ENCODE measurements around the gene IKZF4. TPM values are rescaled to one million over a fixed set of nuclear protein-coding genes. Genes with fewer than 3 reads are reported as not detected.

Gene IKZF4
- total RNA-seq, 1 experiment from 2014 or later, result 13.6 TPM

DNA sequence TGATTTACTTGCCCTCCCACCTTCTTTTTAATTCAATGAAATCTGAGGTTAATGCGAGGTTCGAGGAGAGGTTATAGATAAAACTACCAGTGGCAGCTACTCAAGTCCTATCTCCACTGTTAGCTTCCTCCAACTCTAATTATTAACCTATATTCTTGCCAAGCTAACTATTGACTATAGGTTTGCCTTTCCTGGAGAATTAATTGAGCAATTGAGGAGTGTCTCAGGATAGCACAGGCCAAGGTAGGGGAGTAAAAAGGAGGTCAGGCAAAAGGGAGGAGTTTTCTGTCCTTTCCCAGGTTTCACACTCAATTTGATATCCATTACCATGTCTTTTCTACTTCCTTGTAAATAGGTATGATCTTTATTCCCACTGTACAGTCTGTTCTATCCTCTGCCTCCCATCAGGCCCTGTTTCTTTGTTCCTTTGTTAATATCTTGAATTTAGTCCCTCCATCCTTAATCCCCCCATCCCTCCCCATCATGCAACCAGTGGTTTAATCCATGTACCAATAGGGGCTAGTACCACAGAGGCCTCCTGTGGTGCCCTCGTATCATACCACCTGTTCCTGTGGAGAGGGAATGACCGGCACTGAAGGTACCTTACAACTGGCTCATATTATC is 27.5 kb upstream of the IKZF4 start (continued):
- TF ChIP-seq, protein P1, sequence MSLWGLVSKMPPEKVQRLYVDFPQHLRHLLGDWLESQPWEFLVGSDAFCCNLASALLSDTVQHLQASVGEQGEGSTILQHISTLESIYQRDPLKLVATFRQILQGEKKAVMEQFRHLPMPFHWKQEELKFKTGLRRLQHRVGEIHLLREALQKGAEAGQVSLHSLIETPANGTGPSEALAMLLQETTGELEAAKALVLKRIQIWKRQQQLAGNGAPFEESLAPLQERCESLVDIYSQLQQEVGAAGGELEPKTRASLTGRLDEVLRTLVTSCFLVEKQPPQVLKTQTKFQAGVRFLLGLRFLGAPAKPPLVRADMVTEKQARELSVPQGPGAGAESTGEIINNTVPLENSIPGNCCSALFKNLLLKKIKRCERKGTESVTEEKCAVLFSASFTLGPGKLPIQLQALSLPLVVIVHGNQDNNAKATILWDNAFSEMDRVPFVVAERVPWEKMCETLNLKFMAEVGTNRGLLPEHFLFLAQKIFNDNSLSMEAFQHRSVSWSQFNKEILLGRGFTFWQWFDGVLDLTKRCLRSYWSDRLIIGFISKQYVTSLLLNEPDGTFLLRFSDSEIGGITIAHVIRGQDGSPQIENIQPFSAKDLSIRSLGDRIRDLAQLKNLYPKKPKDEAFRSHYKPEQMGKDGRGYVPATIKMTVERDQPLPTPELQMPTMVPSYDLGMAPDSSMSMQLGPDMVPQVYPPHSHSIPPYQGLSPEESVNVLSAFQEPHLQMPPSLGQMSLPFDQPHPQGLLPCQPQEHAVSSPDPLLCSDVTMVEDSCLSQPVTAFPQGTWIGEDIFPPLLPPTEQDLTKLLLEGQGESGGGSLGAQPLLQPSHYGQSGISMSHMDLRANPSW (CRISPR knock-in tag; conservative IDR thresholded peaks at IDR 0.05; ENCODE audit: low read depth), result no peak
- TF ChIP-seq, protein P2, sequence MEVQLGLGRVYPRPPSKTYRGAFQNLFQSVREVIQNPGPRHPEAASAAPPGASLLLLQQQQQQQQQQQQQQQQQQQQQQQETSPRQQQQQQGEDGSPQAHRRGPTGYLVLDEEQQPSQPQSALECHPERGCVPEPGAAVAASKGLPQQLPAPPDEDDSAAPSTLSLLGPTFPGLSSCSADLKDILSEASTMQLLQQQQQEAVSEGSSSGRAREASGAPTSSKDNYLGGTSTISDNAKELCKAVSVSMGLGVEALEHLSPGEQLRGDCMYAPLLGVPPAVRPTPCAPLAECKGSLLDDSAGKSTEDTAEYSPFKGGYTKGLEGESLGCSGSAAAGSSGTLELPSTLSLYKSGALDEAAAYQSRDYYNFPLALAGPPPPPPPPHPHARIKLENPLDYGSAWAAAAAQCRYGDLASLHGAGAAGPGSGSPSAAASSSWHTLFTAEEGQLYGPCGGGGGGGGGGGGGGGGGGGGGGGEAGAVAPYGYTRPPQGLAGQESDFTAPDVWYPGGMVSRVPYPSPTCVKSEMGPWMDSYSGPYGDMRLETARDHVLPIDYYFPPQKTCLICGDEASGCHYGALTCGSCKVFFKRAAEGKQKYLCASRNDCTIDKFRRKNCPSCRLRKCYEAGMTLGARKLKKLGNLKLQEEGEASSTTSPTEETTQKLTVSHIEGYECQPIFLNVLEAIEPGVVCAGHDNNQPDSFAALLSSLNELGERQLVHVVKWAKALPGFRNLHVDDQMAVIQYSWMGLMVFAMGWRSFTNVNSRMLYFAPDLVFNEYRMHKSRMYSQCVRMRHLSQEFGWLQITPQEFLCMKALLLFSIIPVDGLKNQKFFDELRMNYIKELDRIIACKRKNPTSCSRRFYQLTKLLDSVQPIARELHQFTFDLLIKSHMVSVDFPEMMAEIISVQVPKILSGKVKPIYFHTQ (CRISPR knock-in tag; IDR thresholded peaks at IDR 0.05), result no peak

DNA sequence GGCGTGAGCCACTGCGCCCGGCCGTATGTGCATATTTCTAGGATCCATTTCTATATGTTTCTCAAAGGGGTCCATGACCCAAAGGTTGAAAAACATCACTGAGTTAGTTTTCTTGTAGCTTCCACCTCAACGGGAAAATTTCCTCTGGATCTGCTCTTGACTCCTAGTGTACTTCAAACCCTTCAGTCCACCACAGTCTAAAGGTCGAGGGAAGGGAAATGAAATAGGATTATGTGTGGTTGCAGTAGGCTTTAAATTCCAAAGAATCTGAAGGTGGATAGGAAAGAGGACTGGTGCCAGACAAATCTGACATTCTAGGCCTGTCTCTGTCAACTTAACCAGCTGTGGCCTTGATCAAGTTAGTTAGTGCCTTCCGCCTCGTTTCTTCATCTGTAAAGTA is 25.5 kb upstream of the IKZF4 start:
- POLR2A ChIA-PET, result no interaction called here
- CTCF ChIA-PET, result interaction anchor here (0.6 to 3.3 kb wide), 20 partner anchors 9 to 314 kb away, joined by 3 to 68 read pairs (median 5); partner anchors contain the start of genes ERBB3, ESYT1, IKZF4 and RAB5B
- no peak overlapping the region for H3K4me3 Mint-ChIP-seq
- DNase-seq (ENCODE audit: low spot score) (no peak), ATAC-seq (no peak)
- no peak overlapping the region; the same call in 1 of the 2 replicates for H3K27ac Mint-ChIP-seq
- H3K27me3 Mint-ChIP-seq (ENCODE audit: low read depth), result no peaks in the 10 kb centered on the region
- H3K36me3 Mint-ChIP-seq, result peaks cover 37% of the 10 kb centered on the region
- 0 out of 2 replicates have a peak, but pooled peaks cover 7% of the 10 kb centered on the region for H3K4me1 Mint-ChIP-seq
- H3K9me3 Mint-ChIP-seq, result no peaks in the 10 kb centered on the region
- TF ChIP-seq KAT7 (CRISPR knock-in tag; IDR thresholded peaks at IDR 0.05; ENCODE audit: borderline replicate concordance), result no peak
- TF ChIP-seq USF1 (CRISPR knock-in tag; IDR thresholded peaks at IDR 0.05), result no peak
- TF ChIP-seq ZNF263 (CRISPR knock-in tag; IDR thresholded peaks at IDR 0.05; ENCODE audit: low read depth), result no peak
- TF ChIP-seq JUN (CRISPR knock-in tag; IDR thresholded peaks at IDR 0.05), result no peak
- TF ChIP-seq, protein P3, sequence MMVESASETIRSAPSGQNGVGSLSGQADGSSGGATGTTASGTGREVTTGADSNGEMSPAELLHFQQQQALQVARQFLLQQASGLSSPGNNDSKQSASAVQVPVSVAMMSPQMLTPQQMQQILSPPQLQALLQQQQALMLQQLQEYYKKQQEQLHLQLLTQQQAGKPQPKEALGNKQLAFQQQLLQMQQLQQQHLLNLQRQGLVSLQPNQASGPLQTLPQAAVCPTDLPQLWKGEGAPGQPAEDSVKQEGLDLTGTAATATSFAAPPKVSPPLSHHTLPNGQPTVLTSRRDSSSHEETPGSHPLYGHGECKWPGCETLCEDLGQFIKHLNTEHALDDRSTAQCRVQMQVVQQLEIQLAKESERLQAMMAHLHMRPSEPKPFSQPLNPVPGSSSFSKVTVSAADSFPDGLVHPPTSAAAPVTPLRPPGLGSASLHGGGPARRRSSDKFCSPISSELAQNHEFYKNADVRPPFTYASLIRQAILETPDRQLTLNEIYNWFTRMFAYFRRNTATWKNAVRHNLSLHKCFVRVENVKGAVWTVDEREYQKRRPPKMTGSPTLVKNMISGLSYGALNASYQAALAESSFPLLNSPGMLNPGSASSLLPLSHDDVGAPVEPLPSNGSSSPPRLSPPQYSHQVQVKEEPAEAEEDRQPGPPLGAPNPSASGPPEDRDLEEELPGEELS (CRISPR knock-in tag; IDR thresholded peaks at IDR 0.05), result no peak
- TF ChIP-seq PRRX2 (CRISPR knock-in tag; IDR thresholded peaks at IDR 0.05), result no peak
- no peak for TF ChIP-seq SMAD4 (CRISPR knock-in tag; IDR thresholded peaks at IDR 0.05)
- TF ChIP-seq FOXK1 (CRISPR knock-in tag; IDR thresholded peaks at IDR 0.05), result no peak
- no peak for TF ChIP-seq NFYB (CRISPR knock-in tag; conservative IDR thresholded peaks at IDR 0.05; ENCODE audit: low read depth)
- TF ChIP-seq, protein P4, sequence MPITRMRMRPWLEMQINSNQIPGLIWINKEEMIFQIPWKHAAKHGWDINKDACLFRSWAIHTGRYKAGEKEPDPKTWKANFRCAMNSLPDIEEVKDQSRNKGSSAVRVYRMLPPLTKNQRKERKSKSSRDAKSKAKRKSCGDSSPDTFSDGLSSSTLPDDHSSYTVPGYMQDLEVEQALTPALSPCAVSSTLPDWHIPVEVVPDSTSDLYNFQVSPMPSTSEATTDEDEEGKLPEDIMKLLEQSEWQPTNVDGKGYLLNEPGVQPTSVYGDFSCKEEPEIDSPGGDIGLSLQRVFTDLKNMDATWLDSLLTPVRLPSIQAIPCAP (CRISPR knock-in tag; IDR thresholded peaks at IDR 0.05), result no peak
- TF ChIP-seq NR1H2 (CRISPR knock-in tag; IDR thresholded peaks at IDR 0.05), result no peak
- TF ChIP-seq NR3C1 (CRISPR knock-in tag; conservative IDR thresholded peaks at IDR 0.05; ENCODE audit: low read depth), result no peak
- TF ChIP-seq ZNF512 (CRISPR knock-in tag; IDR thresholded peaks at IDR 0.05; ENCODE audit: borderline replicate concordance), result no peak
- TF ChIP-seq, protein P5, sequence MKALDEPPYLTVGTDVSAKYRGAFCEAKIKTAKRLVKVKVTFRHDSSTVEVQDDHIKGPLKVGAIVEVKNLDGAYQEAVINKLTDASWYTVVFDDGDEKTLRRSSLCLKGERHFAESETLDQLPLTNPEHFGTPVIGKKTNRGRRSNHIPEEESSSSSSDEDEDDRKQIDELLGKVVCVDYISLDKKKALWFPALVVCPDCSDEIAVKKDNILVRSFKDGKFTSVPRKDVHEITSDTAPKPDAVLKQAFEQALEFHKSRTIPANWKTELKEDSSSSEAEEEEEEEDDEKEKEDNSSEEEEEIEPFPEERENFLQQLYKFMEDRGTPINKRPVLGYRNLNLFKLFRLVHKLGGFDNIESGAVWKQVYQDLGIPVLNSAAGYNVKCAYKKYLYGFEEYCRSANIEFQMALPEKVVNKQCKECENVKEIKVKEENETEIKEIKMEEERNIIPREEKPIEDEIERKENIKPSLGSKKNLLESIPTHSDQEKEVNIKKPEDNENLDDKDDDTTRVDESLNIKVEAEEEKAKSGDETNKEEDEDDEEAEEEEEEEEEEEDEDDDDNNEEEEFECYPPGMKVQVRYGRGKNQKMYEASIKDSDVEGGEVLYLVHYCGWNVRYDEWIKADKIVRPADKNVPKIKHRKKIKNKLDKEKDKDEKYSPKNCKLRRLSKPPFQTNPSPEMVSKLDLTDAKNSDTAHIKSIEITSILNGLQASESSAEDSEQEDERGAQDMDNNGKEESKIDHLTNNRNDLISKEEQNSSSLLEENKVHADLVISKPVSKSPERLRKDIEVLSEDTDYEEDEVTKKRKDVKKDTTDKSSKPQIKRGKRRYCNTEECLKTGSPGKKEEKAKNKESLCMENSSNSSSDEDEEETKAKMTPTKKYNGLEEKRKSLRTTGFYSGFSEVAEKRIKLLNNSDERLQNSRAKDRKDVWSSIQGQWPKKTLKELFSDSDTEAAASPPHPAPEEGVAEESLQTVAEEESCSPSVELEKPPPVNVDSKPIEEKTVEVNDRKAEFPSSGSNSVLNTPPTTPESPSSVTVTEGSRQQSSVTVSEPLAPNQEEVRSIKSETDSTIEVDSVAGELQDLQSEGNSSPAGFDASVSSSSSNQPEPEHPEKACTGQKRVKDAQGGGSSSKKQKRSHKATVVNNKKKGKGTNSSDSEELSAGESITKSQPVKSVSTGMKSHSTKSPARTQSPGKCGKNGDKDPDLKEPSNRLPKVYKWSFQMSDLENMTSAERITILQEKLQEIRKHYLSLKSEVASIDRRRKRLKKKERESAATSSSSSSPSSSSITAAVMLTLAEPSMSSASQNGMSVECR (CRISPR knock-in tag; IDR thresholded peaks at IDR 0.05; ENCODE audit: borderline replicate concordance), result no peak
- TF ChIP-seq E2F5 (CRISPR knock-in tag; IDR thresholded peaks at IDR 0.05), result no peak
- no peak for TF ChIP-seq ATF1 (CRISPR knock-in tag; IDR thresholded peaks at IDR 0.05)
- TF ChIP-seq GRHL2 (CRISPR knock-in tag; IDR thresholded peaks at IDR 0.05; ENCODE audit: insufficient replicate concordance, severe bottlenecking), result no peak

Data from WTC11 (cell line).